SK-N-SH (cell line): ENCODE results near the gene NUP210L. TPM values are rescaled to one million over a fixed set of nuclear protein-coding genes. Genes with fewer than 3 reads are reported as not detected.

Experiments used
- CTCF ChIA-PET: fragments of 300-600, 350-600 bp; formaldehyde crosslinking; extraction: SDS; loops from one replicate; lab custom pipeline; 2021; lab: Yijun Ruan, JAX
- POLR2A ChIA-PET: fragments of 350-600 bp; sonication (Branson Sonifier 250); formaldehyde crosslinking; extraction: SDS; loops from one replicate; lab custom pipeline; 2020; ENCODE audit warnings: antibody characterized with exemption, inconsistent platforms; lab: Yijun Ruan, JAX
- DNase-seq: peaks from one replicate; pipeline ENCODE4 v3.0.0; 2012
- H2AFZ ChIP-seq: fragments of 200-600 bp; sonication (generic); 2 replicates; pipeline ENCODE4 v1.8.1; 2016; ENCODE audit warnings: antibody characterized with exemption, mild to moderate bottlenecking, low read depth
- H3F3A ChIP-seq: fragments of 200-600 bp; sonication (generic); replicated peaks from 2 replicates; pipeline ENCODE3; 2016; ENCODE audit warnings: antibody characterized with exemption, mild to moderate bottlenecking; ENCODE audit not compliant: insufficient read depth
- H3K27ac ChIP-seq, 2 experiments: fragments of 200-500 bp in 1 of 2; fragments of 200-600 bp in 1 of 2; sonication (Bioruptor generic) in 1 of 2; sonication (generic), shearing (Covaris generic) in 1 of 2; 2 replicates each; pipeline versions ENCODE4 v1.5.1 to v1.6.1; 2014 to 2016; ENCODE audit warnings: low read depth in 2 of 2, inconsistent platforms in 1 of 2, low read length in 1 of 2, mild to moderate bottlenecking in 1 of 2, mixed read lengths in 1 of 2
- H3K27me3 ChIP-seq: fragments of 200-600 bp; sonication (generic), shearing (Covaris generic); 2 replicates; pipeline ENCODE4 v1.6.1; 2016; ENCODE audit warnings: mixed run types; ENCODE audit not compliant: insufficient read depth
- H3K36me3 ChIP-seq, 2 experiments: fragments of 200-500 bp in 1 of 2; fragments of 200-600 bp in 1 of 2; sonication (Bioruptor generic) in 1 of 2; sonication (generic) in 1 of 2; replicated peaks in 1 of 2; 2 replicates each; pipeline versions ENCODE3 to v1.5.1; 2014 to 2016; ENCODE audit warnings: low read length in 1 of 2, mild to moderate bottlenecking in 1 of 2; ENCODE audit not compliant: insufficient read depth in 2 of 2, control insufficient read depth in 1 of 2
- H3K4me1 ChIP-seq, 2 experiments: fragments of 200-500 bp in 1 of 2; fragments of 200-600 bp in 1 of 2; sonication (Bioruptor generic) in 1 of 2; sonication (generic), shearing (Covaris generic) in 1 of 2; 2 replicates each; pipeline versions ENCODE4 v1.5.1 to v1.6.1; 2014 to 2016; ENCODE audit warnings: low read depth in 1 of 2, low read length in 1 of 2, mixed run types in 1 of 2; ENCODE audit not compliant: insufficient read depth in 2 of 2, control insufficient read depth in 1 of 2
- H3K4me2 ChIP-seq: fragments of 200-600 bp; sonication (generic), shearing (Covaris generic); 2 replicates; pipeline ENCODE4 v1.6.1; 2017; ENCODE audit warnings: mixed run types
- H3K4me3 ChIP-seq, 2 experiments: fragments of 200-500 bp in 1 of 2; fragments of 200-600 bp in 1 of 2; sonication (Bioruptor generic) in 1 of 2; sonication (generic), shearing (Covaris generic) in 1 of 2; 2 replicates each; pipeline versions ENCODE4 v1.5.1 to v1.8.1; 2014 to 2016; ENCODE audit warnings: low read depth in 2 of 2, inconsistent platforms in 1 of 2, low read length in 1 of 2, mild to moderate bottlenecking in 1 of 2, mixed read lengths in 1 of 2, moderate library complexity in 1 of 2
- H3K79me2 ChIP-seq: fragments of 200-600 bp; sonication (generic); 2 replicates; pipeline ENCODE4 v1.8.1; 2017; ENCODE audit warnings: mild to moderate bottlenecking; ENCODE audit not compliant: insufficient read depth
- H3K9ac ChIP-seq: fragments of 200-600 bp; sonication (generic); 2 replicates; pipeline ENCODE4 v1.6.1; 2017; ENCODE audit warnings: mixed run types
- H3K9me2 ChIP-seq: fragments of 200-600 bp; sonication (generic); 2 replicates; pipeline ENCODE4 v1.6.1; 2017; ENCODE audit warnings: mixed run types
- H3K9me3 ChIP-seq: fragments of 200-600 bp; sonication (generic); 2 replicates; pipeline ENCODE4 v1.6.1; 2017; ENCODE audit warnings: mixed run types, mild to moderate bottlenecking, moderate library complexity
- H4K20me1 ChIP-seq: fragments of 200-600 bp; sonication (generic); 2 replicates; pipeline ENCODE4 v1.6.1; 2017; ENCODE audit warnings: mild to moderate bottlenecking, mixed run types; ENCODE audit not compliant: insufficient read depth
- CHD2 ChIP-seq: fragments of 150-350 bp; IDR thresholded peaks from 2 replicates; pipeline ENCODE4 v1.6.1; 2018; ENCODE audit warnings: low read length; ENCODE audit not compliant: partially characterized antibody
- GABPA ChIP-seq: IDR thresholded peaks from 2 replicates; pipeline ENCODE4 v1.4.0; 2012; ENCODE audit warnings: low read depth, mild to moderate bottlenecking
- GATA2 ChIP-seq: sonication (generic); formaldehyde crosslinking; IDR thresholded peaks from 2 replicates; pipeline ENCODE4 v1.5.0; 2020; ENCODE audit warnings: mild to moderate bottlenecking, missing genetic modification reagents
- JUND ChIP-seq: IDR thresholded peaks from 2 replicates; pipeline ENCODE4 v1.4.0; 2012
- MEF2A ChIP-seq: IDR thresholded peaks from 2 replicates; pipeline ENCODE4 v1.4.0; 2012; ENCODE audit warnings: low read depth, borderline replicate concordance
- PBX3 ChIP-seq: IDR thresholded peaks from 2 replicates; pipeline ENCODE4; 2012
- REST ChIP-seq: IDR thresholded peaks from 2 replicates; pipeline ENCODE4 v1.6.1; 2012; ENCODE audit warnings: mild to moderate bottlenecking, low read depth, low read length, moderate library complexity
- RFX5 ChIP-seq: IDR thresholded peaks from 2 replicates; pipeline ENCODE4 v1.6.1; 2012; ENCODE audit warnings: mild to moderate bottlenecking, improper control_type of control experiment, low read length
- SIN3A ChIP-seq: IDR thresholded peaks from 2 replicates; pipeline ENCODE4 v1.6.1; 2012; ENCODE audit warnings: low read depth, mild to moderate bottlenecking, low read length, moderate library complexity, borderline replicate concordance
- TCF12 ChIP-seq: IDR thresholded peaks from 2 replicates; pipeline ENCODE4 v1.4.0; 2012
- TEAD4 ChIP-seq: IDR thresholded peaks from 2 replicates; pipeline ENCODE4 v1.4.0; 2012; ENCODE audit warnings: mild to moderate bottlenecking, borderline replicate concordance; ENCODE audit not compliant: insufficient read depth
- YY1 ChIP-seq: IDR thresholded peaks from 2 replicates; pipeline ENCODE4 v1.4.0; 2012; ENCODE audit warnings: low read depth, mild to moderate bottlenecking
- WGBS: methylation state at CpG from one replicate; pipeline ENCODE4 v1.1.6; 2017; ENCODE audit warnings: low lambda C conversion rate; 5-methylcytosine and 5-hydroxymethylcytosine counted together
- polyA plus RNA-seq, 3 experiments: library from polyadenylated mRNA; depleted of rRNA; stranded (reverse); fragments of >200 nt; gene quantifications; 2 replicates each; pipeline ENCODE4 v1.2.3, GENCODE V29; 2012

Gene NUP210L
- polyA plus RNA-seq, 1 of the 3 experiments (the other 2 are of a cell fraction), result not detected

DNA sequence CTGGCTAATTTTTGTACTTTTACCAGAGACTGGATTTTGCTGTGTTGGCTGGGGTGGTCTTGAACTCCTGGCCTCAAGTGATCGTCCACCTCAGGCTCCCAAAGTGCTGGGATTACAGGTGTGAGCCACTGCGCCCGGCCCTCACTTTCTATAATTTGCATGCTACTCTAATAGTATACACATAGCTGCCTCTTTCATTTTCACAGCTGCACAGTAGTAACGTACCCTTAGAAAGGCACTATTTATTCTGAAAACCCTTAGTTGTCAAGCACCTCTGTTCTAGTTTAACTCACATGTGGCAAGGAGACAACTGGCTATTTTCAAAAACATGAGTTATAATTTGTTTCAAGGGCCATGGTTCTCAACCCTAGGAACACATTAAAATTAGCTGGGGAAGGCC, 19.8 kb upstream of the NUP210L start:
- no peak overlapping the region for H2AFZ ChIP-seq
- ChIA-PET POLR2A (interaction anchor here (0.6 kb wide), 1 partner anchor 195 kb away, joined by 3 read pairs; no protein-coding TSS in a partner anchor), CTCF (no interaction called here)
- no peak overlapping the region for H3K9ac ChIP-seq
- 92% methylated on average over 4 of the region's 4 CpGs for WGBS
- H3K36me3 ChIP-seq, result peaks cover 64 to 80% of the 10 kb centered on the region in 2 experiments
- peaks cover 98% of the 10 kb centered on the region for H4K20me1 ChIP-seq
- H3K9me3 ChIP-seq, result no peaks in the 10 kb centered on the region
- no peaks in the 10 kb centered on the region for H3K9me2 ChIP-seq
- DNase-seq, result no peak
- peaks cover 22 to 23% of the 10 kb centered on the region in 2 experiments; a peak in 3 of 4 replicates for H3K4me1 ChIP-seq
- no peak overlapping the region for H3K4me3 ChIP-seq
- H3F3A ChIP-seq, result peaks cover 6% of the 10 kb centered on the region
- no peaks in the 10 kb centered on the region for H3K27me3 ChIP-seq
- H3K27ac ChIP-seq, result no peak overlapping the region
- peaks cover 99% of the 10 kb centered on the region for H3K79me2 ChIP-seq
- H3K4me2 ChIP-seq, result no peak overlapping the region
- TF ChIP-seq CHD2 (no peak), RFX5 (no peak), SIN3A (no peak), REST (no peak), TCF12 (no peak), MEF2A (no peak), TEAD4 (no peak), JUND (no peak), PBX3 (no peak), GATA2 (CRISPR knock-in tag) (no peak), YY1 (no peak), GABPA (no peak)

- TF ChIP-seq TCF12, result no peak
- H3K9ac ChIP-seq, result no peak overlapping the region
- CTCF ChIA-PET, result interaction anchor here (1.3 kb wide), 1 partner anchor 14 kb away, joined by 5 read pairs; no protein-coding TSS in a partner anchor
- peaks cover 99% of the 10 kb centered on the region for H3K79me2 ChIP-seq
- H3K27ac ChIP-seq, result no peak overlapping the region
- no peaks in the 10 kb centered on the region for H3K9me2 ChIP-seq
- H3K27me3 ChIP-seq, result no peaks in the 10 kb centered on the region
- H3F3A ChIP-seq, result no peaks in the 10 kb centered on the region
- no peaks in the 10 kb centered on the region; a peak in 1 of 4 replicates for H3K4me1 ChIP-seq
- WGBS, result 91% methylated on average over 5 of the region's 5 CpGs
- H3K4me3 ChIP-seq, result no peak overlapping the region
- H3K36me3 ChIP-seq, result peaks cover 75 to 84% of the 10 kb centered on the region in 2 experiments
- POLR2A ChIA-PET, result no interaction called here
- no peak overlapping the region for H3K4me2 ChIP-seq
- no peaks in the 10 kb centered on the region for H3K9me3 ChIP-seq
- DNase-seq, result no peak
- H2AFZ ChIP-seq, result no peak overlapping the region
- peaks cover 93% of the 10 kb centered on the region for H4K20me1 ChIP-seq
These were observed 17.0 kb upstream of the NUP210L start for GRCh38 chr1:154171880-154172279.
